NCI-H526 treated with DMSO at 0.1 percent for 48 hours (cell line): ENCODE measurements around the gene GPRC5A.

Experiments
- DNase-seq: peaks from one replicate; lab custom pipeline; 2025; lab: John Stamatoyannopoulos, UW

The GPRC5A gene

GRCh38 chr12:12909995-12910420, 18.6 kb downstream of the GPRC5A start:
- DNase-seq = no peak

- DNase-seq = no peak
These were observed 21.3 kb downstream of the GPRC5A start for GRCh38 chr12:12912711-12913110.

GRCh38 chr12:12915656-12916055, 24.3 kb downstream of the GPRC5A start:
- no peak for DNase-seq

- DNase-seq = peak; percentile 48
These were observed 25.0 kb downstream of the GPRC5A start for GRCh38 chr12:12916135-12916944.

GRCh38 chr12:12917517-12917916, 26.2 kb downstream of the GPRC5A start:
- DNase-seq = no peak

- DNase-seq = no peak
These were observed 27.5 kb downstream of the GPRC5A start for GRCh38 chr12:12918781-12919389.

GRCh38 chr12:12919666-12920435, 28.5 kb downstream of the GPRC5A start:
- DNase-seq = no peak

- no peak for DNase-seq
These were observed 30.8 kb downstream of the GPRC5A start for GRCh38 chr12:12922191-12922616.

- DNase-seq = no peak
These were observed 31.6 kb downstream of the GPRC5A start for GRCh38 chr12:12922978-12923377.

- no peak for DNase-seq
These were observed 32.8 kb downstream of the GPRC5A start for GRCh38 chr12:12924169-12924568.

GRCh38 chr12:12925388-12925787, 34.0 kb downstream of the GPRC5A start:
- DNase-seq = no peak

- no peak for DNase-seq
These were observed 35.3 kb downstream of the GPRC5A start for GRCh38 chr12:12926571-12927071.

- DNase-seq = peak; percentile 75
These were observed 36.1 kb downstream of the GPRC5A start for GRCh38 chr12:12927211-12928079.

GRCh38 chr12:12929696-12930095, 38.3 kb downstream of the GPRC5A start:
- DNase-seq = no peak

- no peak for DNase-seq
These were observed 39.4 kb downstream of the GPRC5A start for GRCh38 chr12:12930633-12931219.

GRCh38 chr12:12933742-12934141, 42.4 kb downstream of the GPRC5A start:
- peak; percentile 30 for DNase-seq

- no peak for DNase-seq
These were observed 43.2 kb downstream of the GPRC5A start for GRCh38 chr12:12934556-12934955.

GRCh38 chr12:12936983-12937491, 45.7 kb downstream of the GPRC5A start:
- no peak for DNase-seq

- no peak for DNase-seq
These were observed 47.2 kb downstream of the GPRC5A start for GRCh38 chr12:12938541-12938940.

GRCh38 chr12:12939888-12940287, 48.5 kb downstream of the GPRC5A start:
- DNase-seq = no peak
